SU-DHL-6 (cell line): Measurements from ENCODE around the gene SORCS2.

Experiments
- H2AFZ ChIP-seq: fragments of 200-600 bp; sonication (generic); 2 replicates; pipeline ENCODE4 v1.6.1; 2014; ENCODE audit warnings: low read depth, mild to moderate bottlenecking, moderate library complexity, mixed read lengths, antibody characterized with exemption, low read length; ENCODE audit not compliant: severe bottlenecking
- H3F3A ChIP-seq: fragments of 200-600 bp; shearing (Covaris generic); 2 replicates; pipeline ENCODE4 v1.6.0; 2016; ENCODE audit warnings: antibody characterized with exemption, mild to moderate bottlenecking; ENCODE audit not compliant: insufficient read depth
- H3K27ac ChIP-seq: fragments of 200-600 bp; sonication (generic); 2 replicates; pipeline ENCODE4 v1.5.1; 2016; ENCODE audit warnings: low read depth, mild to moderate bottlenecking, low read length, moderate library complexity, mixed read lengths
- H3K27me3 ChIP-seq: fragments of 200-600 bp; sonication (generic), shearing (Covaris generic); 2 replicates; pipeline ENCODE4 v1.6.0; 2014; ENCODE audit warnings: mild to moderate bottlenecking, low read length
- H3K36me3 ChIP-seq: fragments of 200-600 bp; sonication (generic); 2 replicates; pipeline ENCODE4 v1.6.1; 2014; ENCODE audit warnings: mild to moderate bottlenecking, low read length, mixed read lengths
- H3K4me2 ChIP-seq: fragments of 300-600, 200-600 bp; shearing (Covaris generic), sonication (generic); 2 replicates; pipeline ENCODE4 v1.6.0; 2014; ENCODE audit warnings: low read length, low read depth, mild to moderate bottlenecking; ENCODE audit not compliant: poor library complexity, severe bottlenecking
- H3K4me3 ChIP-seq: fragments of 200-600 bp; sonication (generic); 2 replicates; pipeline ENCODE4 v1.5.1; 2014; ENCODE audit warnings: antibody characterized with exemption, low read length, mild to moderate bottlenecking, mixed read lengths; ENCODE audit not compliant: insufficient read depth, poor library complexity, severe bottlenecking
- H3K79me2 ChIP-seq: fragments of 200-600 bp; sonication (generic); 2 replicates; pipeline ENCODE4 v1.6.1; 2014; ENCODE audit warnings: mild to moderate bottlenecking, low read length, moderate library complexity; ENCODE audit not compliant: insufficient read depth
- H3K9ac ChIP-seq: fragments of 200-600 bp; sonication (generic); 2 replicates; pipeline ENCODE4 v1.7.0; 2014; ENCODE audit warnings: mild to moderate bottlenecking, low read length
- H3K9me2 ChIP-seq: fragments of 200-600 bp; sonication (generic); replicated peaks from 2 replicates; pipeline ENCODE4 v1.6.1; 2014; ENCODE audit warnings: low read length; ENCODE audit not compliant: insufficient read depth
- H3K9me3 ChIP-seq: fragments of 200-600 bp; sonication (generic); 2 replicates; pipeline ENCODE4 v1.6.1; 2014; ENCODE audit warnings: low read length, mixed read lengths; ENCODE audit not compliant: insufficient read depth
- H4K20me1 ChIP-seq: fragments of 200-600 bp; sonication (generic); 2 replicates; pipeline ENCODE4 v1.6.1; 2014; ENCODE audit warnings: low read depth, mild to moderate bottlenecking, antibody characterized with exemption, low read length, moderate library complexity, mixed read lengths
- CTCF ChIP-seq: fragments of 200-600 bp; sonication (generic); IDR thresholded peaks from one replicate; pipeline ENCODE4 v1.5.1; 2017; ENCODE audit warnings: antibody characterized with exemption, mild to moderate bottlenecking, low read length, moderate library complexity; ENCODE audit not compliant: insufficient read depth, poor library complexity, severe bottlenecking
- EZH2phosphoT487 ChIP-seq: fragments of 200-600 bp; sonication (generic), shearing (Covaris generic); conservative IDR thresholded peaks from 2 replicates; pipeline ENCODE4 v1.6.1; 2018; ENCODE audit warnings: mild to moderate bottlenecking, antibody characterized with exemption, low read length, moderate library complexity, mixed read lengths

Gene SORCS2

GRCh38 chr4:7396186-7396910 lies 204.0 kb downstream of the SORCS2 start:
- no peak overlapping the region for H3K4me2 ChIP-seq
- H2AFZ ChIP-seq, result no peak overlapping the region
- H3K9me2 ChIP-seq, result no peaks in the 10 kb centered on the region
- no peak overlapping the region for H3K4me3 ChIP-seq
- no peaks in the 10 kb centered on the region for H3K27me3 ChIP-seq
- H3K79me2 ChIP-seq, result no peaks in the 10 kb centered on the region
- no peak overlapping the region for H3K9ac ChIP-seq
- no peak for TF ChIP-seq EZH2phosphoT487
- TF ChIP-seq CTCF, result no peak
- no peaks in the 10 kb centered on the region for H3K9me3 ChIP-seq
- H3F3A ChIP-seq, result no peaks in the 10 kb centered on the region
- no peak overlapping the region for H3K27ac ChIP-seq
- H3K36me3 ChIP-seq, result no peaks in the 10 kb centered on the region
- no peaks in the 10 kb centered on the region for H4K20me1 ChIP-seq

GRCh38 chr4:7397206-7398103 lies 205.1 kb downstream of the SORCS2 start:
- Histone ChIP-seq H3K9ac (no peak overlapping the region), H3K4me3 (no peak overlapping the region), H3K79me2 (no peaks in the 10 kb centered on the region), H3F3A (no peaks in the 10 kb centered on the region), H2AFZ (no peak overlapping the region), H4K20me1 (no peaks in the 10 kb centered on the region), H3K36me3 (no peaks in the 10 kb centered on the region), H3K4me2 (no peak overlapping the region), H3K27me3 (no peaks in the 10 kb centered on the region), H3K9me2 (no peaks in the 10 kb centered on the region), H3K9me3 (no peaks in the 10 kb centered on the region), H3K27ac (no peak overlapping the region)
- no peak for TF ChIP-seq EZH2phosphoT487
- TF ChIP-seq CTCF, result no peak

- no peak overlapping the region for H3K9ac ChIP-seq
- no peaks in the 10 kb centered on the region for H3K36me3 ChIP-seq
- H3F3A ChIP-seq, result no peaks in the 10 kb centered on the region
- no peak overlapping the region for H3K4me2 ChIP-seq
- TF ChIP-seq CTCF (no peak), EZH2phosphoT487 (no peak)
- H3K9me3 ChIP-seq, result no peaks in the 10 kb centered on the region
- H3K27ac ChIP-seq, result no peak overlapping the region
- no peaks in the 10 kb centered on the region for H3K9me2 ChIP-seq
- no peak overlapping the region for H2AFZ ChIP-seq
- no peaks in the 10 kb centered on the region for H3K79me2 ChIP-seq
- no peak overlapping the region for H3K4me3 ChIP-seq
- H3K27me3 ChIP-seq, result no peaks in the 10 kb centered on the region
- H4K20me1 ChIP-seq, result no peaks in the 10 kb centered on the region
These were observed 205.7 kb downstream of the SORCS2 start for GRCh38 chr4:7398104-7398423.
